HG02973 (cell line): Measurements from ENCODE around the gene INMT.

ENCODE experiments used
- ATAC-seq: cut with Tn5 transposase; IDR thresholded peaks from one replicate; pipeline ENCODE4 v1.9.1; 2021; ENCODE audit warnings: moderate library complexity; ENCODE audit not compliant: unreplicated experiment

The INMT gene

DNA sequence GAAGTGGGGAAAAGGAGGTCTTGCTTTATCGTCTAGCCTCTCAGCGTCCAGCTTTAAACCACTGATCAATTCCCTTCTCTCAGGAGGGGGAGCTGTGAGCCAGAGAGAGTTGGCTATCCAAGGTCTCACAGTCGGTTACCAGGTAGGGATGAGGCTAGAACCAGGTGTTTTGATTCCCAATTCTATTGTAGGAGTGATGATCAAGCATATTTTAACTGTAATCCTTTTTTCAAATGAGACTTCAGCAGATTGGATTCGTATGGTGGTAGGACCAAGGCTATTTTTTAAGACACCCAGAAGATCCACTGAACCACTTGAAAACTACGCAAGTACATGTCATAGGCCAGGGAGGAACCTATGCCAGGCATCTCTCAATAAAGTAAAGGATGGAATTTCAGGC, 27.6 kb downstream of the INMT start:
- no peak for ATAC-seq

DNA sequence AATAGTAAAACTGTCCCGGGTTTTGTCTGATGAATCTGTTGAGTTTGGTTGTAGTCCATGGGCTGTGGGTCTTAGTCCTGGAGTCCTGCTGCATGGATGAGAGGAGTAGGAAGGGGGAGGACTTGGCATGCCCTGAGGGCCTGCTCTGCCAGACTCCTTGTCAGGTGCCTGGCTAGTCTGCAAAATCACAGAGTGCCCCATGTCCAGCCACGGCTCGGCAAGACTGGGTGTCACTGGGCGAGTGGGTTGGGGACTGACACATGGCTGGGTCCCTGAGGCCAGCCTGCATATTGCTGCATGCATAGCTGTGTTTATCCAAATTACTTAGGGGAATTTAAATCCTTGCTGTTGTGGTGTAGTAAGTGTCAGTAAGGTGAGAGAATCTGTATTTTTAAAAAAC, 29.0 kb downstream of the INMT start:
- ATAC-seq: no peak

GRCh38 chr7:30782690-30783089, 30.8 kb downstream of the INMT start:
- ATAC-seq: no peak

DNA sequence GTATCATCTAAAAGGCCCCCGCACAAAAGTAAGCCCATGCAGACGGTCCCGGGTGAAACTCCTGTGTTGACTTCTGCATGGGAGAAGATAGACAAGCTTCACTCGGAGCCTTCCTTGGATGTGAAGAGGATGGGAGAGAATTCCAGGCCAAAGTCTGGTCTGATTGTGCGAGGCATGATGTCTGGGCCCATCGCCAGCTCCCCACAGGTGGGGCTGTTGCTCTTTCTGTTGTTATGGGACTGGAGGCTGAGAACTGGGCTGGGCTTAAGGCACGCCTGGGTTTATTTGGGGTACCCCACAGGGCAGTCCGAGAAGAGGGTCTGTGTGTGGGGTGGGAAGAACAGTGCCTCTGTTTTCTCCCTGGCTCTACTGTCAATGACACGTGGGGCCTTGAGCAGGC, 33.9 kb downstream of the INMT start:
- no peak for ATAC-seq

DNA sequence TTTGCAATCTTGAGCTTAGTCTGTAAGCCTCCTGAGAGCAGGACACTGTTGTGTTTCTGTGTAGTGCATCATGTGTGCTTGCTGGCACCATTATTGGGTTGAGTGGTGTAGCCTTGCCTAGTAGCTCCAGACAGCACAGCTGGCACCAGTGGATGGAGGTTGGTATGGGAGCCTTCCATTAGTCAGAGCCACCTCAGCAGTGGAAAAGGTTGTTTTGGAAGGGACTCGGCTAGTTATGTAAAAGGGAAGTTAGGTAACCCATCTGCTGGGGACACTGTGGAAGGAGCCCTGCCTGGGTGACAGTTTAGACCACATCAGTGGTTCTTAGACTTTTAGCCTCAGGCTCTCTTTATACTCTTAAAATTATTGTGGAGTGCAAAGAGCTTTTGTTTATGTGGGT, 35.6 kb downstream of the INMT start:
- ATAC-seq: no peak

- no peak for ATAC-seq
Measured at GRCh38 chr7:30788640-30789333, 36.9 kb downstream of the INMT start.

DNA sequence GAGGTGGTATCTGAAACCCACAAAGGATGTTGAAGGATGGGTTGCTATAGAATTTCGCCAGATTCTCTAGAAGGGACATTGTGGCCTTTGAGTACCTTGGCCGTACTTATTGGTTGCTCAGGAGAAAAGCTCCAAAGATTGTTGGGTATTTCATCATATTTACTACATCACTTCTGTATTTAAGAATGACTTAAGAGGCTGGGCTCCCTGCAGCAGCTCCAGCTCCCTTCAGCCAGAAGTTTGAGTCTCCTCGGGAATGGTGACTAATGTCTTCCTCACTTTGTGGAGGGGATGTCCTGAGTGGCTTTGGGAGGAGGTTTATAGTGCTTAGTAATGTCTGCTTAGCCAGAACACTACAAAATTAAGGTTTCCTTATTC, 37.4 kb downstream of the INMT start:
- ATAC-seq: no peak

GRCh38 chr7:30790356-30790755, 38.4 kb downstream of the INMT start:
- no peak for ATAC-seq

- no peak for ATAC-seq
Measured at GRCh38 chr7:30791114-30791513, 39.2 kb downstream of the INMT start.

DNA sequence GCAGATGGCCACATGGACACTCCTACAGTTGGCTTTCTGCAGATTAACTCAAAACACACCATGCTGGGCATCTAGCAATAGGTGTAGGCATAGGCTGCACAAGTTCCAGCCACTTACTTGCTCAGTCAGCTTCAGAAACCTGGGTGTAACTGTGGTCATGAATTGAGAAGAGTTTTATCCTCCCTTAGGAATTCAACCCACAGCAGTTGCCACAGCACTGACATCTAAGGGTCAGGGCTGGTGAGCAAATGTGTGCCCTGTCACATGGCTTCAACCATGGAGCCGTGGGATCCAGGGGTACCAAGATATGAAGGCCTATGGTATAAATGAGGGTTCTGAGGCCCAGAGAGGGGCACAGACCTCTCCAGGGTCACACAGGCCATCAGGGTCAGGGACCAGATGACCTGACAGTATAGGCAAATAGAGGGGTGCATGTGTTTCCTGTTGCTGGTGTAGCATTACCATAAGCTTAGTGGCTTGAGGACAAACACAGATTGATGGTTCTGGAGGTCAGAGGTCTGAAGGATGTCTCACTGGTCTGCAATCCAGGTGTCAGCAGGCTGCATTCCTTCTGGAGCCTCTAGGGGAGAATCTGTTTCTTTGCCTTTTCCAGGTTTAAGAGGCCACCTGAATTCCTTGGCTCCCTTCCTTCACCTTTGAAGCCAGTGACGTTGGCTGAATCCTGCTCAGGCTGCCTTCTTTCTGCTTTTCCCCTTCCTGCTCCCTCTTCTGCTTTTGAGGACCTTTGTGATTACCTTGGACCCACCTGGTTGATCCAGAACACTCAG, 43.4 kb downstream of the INMT start:
- no peak for ATAC-seq

GRCh38 chr7:30796105-30796869, 44.4 kb downstream of the INMT start:
- no peak for ATAC-seq

- no peak for ATAC-seq
Measured at GRCh38 chr7:30797176-30798040, 45.5 kb downstream of the INMT start.

DNA sequence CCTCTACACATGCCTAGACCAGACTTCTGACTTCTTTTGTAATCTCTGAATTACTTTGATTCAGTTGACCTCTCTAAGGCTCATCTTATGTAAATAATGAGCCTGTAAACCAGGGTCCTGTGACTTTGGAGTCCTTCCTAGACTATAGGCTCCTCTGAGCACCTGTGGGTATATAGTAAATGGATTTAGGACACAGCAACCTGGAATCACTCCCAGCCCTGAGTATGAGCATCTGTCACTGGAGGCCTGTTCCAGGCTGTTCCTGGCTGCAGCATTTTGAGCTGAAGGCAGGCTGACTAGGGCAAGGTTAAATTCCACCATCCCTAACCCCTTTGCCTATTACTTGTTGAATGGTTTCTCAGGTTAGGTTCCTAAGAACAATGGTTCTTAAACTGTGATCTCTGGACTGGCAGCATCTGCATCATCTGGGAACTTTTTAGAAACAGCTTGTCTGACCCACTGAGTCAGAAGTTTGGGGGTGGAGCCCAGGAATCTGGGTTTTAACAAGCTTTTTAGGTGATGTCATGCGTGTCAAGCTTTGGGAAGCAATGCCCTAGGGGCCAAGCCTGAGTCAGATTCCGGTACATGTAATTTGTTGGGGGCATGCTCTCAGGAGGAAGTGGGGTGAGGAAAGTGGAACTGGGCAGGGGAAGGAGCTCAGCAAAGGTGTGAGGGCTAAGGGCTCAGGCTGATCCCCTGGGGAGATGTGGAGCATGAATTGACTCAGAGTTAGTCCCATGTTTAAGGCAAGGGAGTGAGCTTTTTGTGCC, 47.5 kb downstream of the INMT start:
- peak; percentile 79 for ATAC-seq

DNA sequence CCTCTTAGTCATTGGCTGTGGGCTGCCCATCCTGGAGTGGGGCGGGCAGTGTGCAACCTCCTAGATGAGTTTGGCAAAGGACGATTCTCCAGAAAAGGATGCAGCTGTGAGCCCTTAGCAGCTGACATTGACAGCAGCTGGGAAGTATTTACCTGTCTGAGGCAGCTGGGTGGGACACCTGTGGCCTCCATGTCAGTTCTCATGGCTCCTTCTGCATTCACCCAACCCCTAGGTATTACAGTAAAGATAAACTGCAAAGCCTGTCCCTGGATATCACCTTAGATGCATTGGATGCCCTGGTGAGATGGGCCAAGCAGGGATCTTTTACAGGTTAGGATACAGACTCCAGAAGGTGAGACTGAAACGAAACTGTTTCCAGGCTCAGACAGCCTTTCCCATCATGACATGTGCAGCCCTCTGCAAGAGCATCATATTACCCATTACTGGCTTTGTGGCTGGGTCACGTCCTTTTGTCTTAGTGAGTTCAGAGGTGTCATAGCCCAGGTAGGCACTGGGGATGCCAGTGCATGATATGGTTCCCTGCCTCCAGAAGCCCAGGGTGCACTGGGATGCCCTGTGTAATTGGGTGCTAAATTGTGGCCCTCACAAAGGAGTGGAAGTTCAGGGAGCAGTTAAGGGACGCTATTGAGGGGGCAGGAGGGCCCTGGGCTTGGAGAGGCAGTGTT, 48.2 kb downstream of the INMT start:
- ATAC-seq: peak; percentile 2

GRCh38 chr7:30800785-30801252, 48.9 kb downstream of the INMT start:
- peak; percentile 28 for ATAC-seq

DNA sequence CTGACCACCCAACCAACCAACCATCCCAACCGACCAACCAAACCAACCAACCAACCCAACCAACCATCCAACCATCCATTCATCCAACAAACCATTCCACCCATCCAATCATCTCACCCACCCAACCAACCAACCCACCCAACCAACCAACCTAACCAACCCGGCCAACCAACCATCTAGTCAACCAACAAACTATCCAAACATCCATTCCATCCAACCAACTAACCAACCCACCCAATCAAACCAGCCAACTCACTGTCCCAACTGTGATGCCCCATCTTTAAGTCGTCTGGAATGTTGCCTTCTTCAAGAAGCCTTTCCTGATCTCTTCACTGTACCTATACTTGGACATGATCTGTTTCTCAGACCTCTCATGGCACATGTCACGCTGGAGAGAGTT, 50.9 kb downstream of the INMT start:
- ATAC-seq: no peak

GRCh38 chr7:30804078-30804661, 52.2 kb downstream of the INMT start:
- no peak for ATAC-seq

DNA sequence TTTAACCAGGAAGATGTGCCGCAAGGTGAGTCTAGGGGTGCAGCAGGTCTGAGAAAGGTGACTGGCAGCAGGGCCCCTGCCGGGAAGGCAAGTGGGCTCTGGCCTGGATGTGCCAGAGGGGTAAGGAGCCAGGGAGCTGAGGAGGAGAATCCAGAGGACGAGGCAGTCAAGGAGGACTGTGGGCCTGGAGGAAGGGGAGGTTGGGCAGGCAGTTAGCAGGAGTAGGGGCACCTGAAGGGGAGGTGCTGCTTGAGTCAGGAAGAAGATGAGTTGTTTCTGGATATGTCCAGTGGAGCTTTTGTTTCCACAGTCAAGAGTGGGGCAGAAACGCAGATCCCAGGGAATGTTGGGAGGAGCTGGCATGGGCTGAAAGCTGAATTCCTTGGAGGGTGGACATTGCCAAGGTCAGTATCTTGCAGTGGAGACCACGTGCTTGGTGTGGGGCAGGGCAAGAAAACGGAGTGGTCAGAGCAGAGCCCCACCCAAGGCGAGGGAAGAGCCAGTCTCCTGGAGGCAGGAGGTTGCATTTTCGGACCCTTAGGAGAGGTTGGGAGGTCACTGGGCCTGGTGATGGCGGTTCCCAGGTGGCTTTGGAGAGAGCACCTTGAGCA, 53.3 kb downstream of the INMT start:
- no peak for ATAC-seq

- ATAC-seq: no peak
Measured at GRCh38 chr7:30805931-30806330, 54.0 kb downstream of the INMT start.
